ENCODE measurements around the gene STRAP. TPM values are rescaled to one million over a fixed set of nuclear protein-coding genes. Genes with fewer than 3 reads are reported as not detected.

Gene STRAP
- total and polyA plus RNA-seq, 2 donors (not counting 1 experiment from before 2014, with no cell fraction given): 44.4 to 49.0 TPM

DNA sequence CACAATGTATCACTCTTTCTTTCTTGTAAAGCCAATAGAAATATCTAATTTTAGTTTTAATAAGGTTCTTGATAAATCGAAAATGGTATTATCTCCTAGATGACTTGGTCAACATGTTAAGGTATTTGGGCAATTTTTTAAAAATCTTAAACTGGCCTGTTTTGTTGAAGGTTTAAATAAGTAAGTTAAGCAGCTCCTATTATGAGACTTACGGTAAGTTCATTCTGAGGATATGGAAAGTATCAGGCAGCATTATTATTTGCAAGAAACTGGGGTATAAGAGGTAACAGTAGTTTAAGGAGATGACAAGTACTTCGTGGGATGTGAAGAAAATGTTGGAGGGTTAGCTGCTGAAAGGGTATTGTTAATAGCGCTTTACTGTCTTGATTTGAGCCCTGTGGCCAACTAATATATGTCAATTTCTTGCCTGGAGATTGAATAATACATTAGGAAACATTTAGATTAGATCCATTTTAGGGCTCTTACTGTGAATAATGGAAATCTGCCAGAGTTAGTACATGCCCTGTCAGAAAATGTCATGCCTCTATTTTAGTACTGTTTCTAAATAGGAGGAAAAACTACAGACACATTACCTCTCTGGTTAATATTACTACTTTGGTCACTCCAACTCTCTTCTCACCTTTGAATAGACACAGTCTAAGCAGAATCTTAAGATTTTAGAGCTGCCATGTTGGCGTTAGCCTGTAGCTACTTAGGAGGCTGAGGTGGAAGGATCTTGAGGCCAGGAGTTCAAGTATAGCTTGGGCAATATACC lies 5.0 kb downstream of the STRAP start:
- ChIA-PET POLR2A (no interaction called here), CTCF (interaction anchor here (1.1 to 4.1 kb wide), 2 partner anchors 11 to 303 kb away, joined by 4 to 28 read pairs; no protein-coding TSS in a partner anchor)
- 93% methylated on average over 2 of the region's 5 CpGs for WGBS (ENCODE audit: insufficient coverage)
- Histone ChIP-seq H3K4me1 (ENCODE audit: control insufficient read depth in 2 of 2, insufficient read depth in 2 of 2, low read length in 2 of 2) (peaks cover 11 to 14% of the 10 kb centered on the region in 2 donors), H3K4me3 (ENCODE audit: control extremely low read depth in 1 of 5, extremely low read depth in 1 of 5, insufficient read depth in 1 of 5, low read depth in 2 of 5, low read length in 4 of 5) (no peak overlapping the region), H3K79me2 (ENCODE audit: control insufficient read depth, insufficient read depth, low read length) (peaks cover 68% of the 10 kb centered on the region), H3K27ac (ENCODE audit: low read length in 2 of 2) (no peak overlapping the region), H2AFZ (ENCODE audit: insufficient read depth, low read depth, low read length, poor library complexity, severe bottlenecking) (no peak overlapping the region), H4K20me1 (ENCODE audit: control insufficient read depth, insufficient read depth, low read length, poor library complexity, severe bottlenecking) (peaks cover 26% of the 10 kb centered on the region), H3K9me3 (ENCODE audit: control extremely low read depth in 1 of 3, control insufficient read depth in 2 of 3, insufficient read depth in 1 of 3, low read length in 2 of 3) (no peaks in the 10 kb centered on the region), H3K36me3 (replicated peaks in 1 of 2; ENCODE audit: control extremely low read depth in 1 of 2, control insufficient read depth in 1 of 2, extremely low read depth in 1 of 2, insufficient read depth in 2 of 2, low read length in 1 of 2) (peaks cover 9 to 24% of the 10 kb centered on the region in 2 experiments), H3K27me3 (replicated peaks in 1 of 4; ENCODE audit: control extremely low read depth in 1 of 4, control insufficient read depth in 3 of 4, insufficient read depth in 4 of 4, low read length in 3 of 4) (no peaks in the 10 kb centered on the region), H3K9ac (ENCODE audit: low read length) (no peak overlapping the region), H3K4me2 (replicated peaks; ENCODE audit: low read depth, low read length, poor library complexity, severe bottlenecking) (no peak overlapping the region)
- ATAC-seq (ENCODE audit: low read depth) (no peak), DNase-seq (no peak)
- H3K9me3 Mint-ChIP-seq (ENCODE audit: insufficient read depth): no peaks in the 10 kb centered on the region
- no peak for TF ChIP-seq EZH2 (IDR thresholded peaks at IDR 0.05; ENCODE audit: borderline replicate concordance, insufficient read depth, low read depth, low read length, poor library complexity, severe bottlenecking)
- TF ChIP-seq, protein P1, sequence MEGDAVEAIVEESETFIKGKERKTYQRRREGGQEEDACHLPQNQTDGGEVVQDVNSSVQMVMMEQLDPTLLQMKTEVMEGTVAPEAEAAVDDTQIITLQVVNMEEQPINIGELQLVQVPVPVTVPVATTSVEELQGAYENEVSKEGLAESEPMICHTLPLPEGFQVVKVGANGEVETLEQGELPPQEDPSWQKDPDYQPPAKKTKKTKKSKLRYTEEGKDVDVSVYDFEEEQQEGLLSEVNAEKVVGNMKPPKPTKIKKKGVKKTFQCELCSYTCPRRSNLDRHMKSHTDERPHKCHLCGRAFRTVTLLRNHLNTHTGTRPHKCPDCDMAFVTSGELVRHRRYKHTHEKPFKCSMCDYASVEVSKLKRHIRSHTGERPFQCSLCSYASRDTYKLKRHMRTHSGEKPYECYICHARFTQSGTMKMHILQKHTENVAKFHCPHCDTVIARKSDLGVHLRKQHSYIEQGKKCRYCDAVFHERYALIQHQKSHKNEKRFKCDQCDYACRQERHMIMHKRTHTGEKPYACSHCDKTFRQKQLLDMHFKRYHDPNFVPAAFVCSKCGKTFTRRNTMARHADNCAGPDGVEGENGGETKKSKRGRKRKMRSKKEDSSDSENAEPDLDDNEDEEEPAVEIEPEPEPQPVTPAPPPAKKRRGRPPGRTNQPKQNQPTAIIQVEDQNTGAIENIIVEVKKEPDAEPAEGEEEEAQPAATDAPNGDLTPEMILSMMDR (IDR thresholded peaks at IDR 0.05): no peak
- H3K4me3 Mint-ChIP-seq: no peak overlapping the region
- no peaks in the 10 kb centered on the region for H3K27me3 Mint-ChIP-seq
- peaks cover 45% of the 10 kb centered on the region for H3K4me1 Mint-ChIP-seq
- H3K27ac Mint-ChIP-seq: no peak overlapping the region
- intact Hi-C loops (cut with micrococcal nuclease): loop anchor here (10.0 kb wide), 1 partner anchor 1272 kb away; no protein-coding TSS in a partner anchor

DNA sequence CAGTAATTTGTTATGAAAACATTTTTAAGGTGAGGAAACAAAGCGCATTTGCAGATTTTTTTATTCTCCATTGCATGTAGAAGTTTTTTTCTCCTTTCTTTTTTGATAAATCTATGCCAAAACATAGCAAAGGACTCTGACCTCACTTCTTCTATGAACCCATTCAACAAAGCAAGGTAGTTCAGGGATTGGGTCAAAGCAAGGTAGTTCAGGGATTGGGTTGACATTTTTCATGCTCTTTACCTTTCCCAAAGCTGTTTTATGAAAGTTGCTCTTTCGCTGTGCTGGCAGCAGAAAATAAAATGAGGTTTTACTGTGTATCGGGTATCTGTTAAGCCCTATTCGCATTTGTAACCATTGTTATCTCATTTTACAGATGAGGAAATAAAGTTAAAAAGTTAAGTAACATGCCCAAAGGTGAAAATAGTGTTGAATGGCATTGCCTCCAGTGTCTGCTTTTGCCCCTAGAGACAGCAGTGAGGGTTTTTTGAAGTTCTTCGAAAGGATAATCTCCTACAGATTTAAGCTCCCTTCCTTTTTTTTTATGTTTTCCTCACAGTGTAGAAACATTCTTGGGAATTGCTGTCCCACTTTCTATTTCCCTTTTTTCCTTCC lies 10.6 kb downstream of the STRAP start:
- Mint-ChIP-seq H3K4me3 (no peak overlapping the region), H3K4me1 (peaks cover 4% of the 10 kb centered on the region), H3K27ac (no peak overlapping the region), H3K27me3 (no peaks in the 10 kb centered on the region), H3K9me3 (ENCODE audit: insufficient read depth) (no peaks in the 10 kb centered on the region)
- peaks cover 14% of the 10 kb centered on the region for H3K79me2 ChIP-seq (ENCODE audit: control insufficient read depth, insufficient read depth, low read length)
- no peak overlapping the region for H3K4me3 ChIP-seq (ENCODE audit: control extremely low read depth in 1 of 5, extremely low read depth in 1 of 5, insufficient read depth in 1 of 5, low read depth in 2 of 5, low read length in 4 of 5)
- ATAC-seq (ENCODE audit: low read depth): no peak
- intact Hi-C loops (cut with micrococcal nuclease): no loop called here
- H3K9ac ChIP-seq (ENCODE audit: low read length): no peak overlapping the region
- TF ChIP-seq, protein P1 (IDR thresholded peaks at IDR 0.05): no peak
- no peak for TF ChIP-seq EZH2 (IDR thresholded peaks at IDR 0.05; ENCODE audit: borderline replicate concordance, insufficient read depth, low read depth, low read length, poor library complexity, severe bottlenecking)
- CTCF ChIA-PET: interaction anchor here (0.6 to 1.0 kb wide), 2 partner anchors 308 to 360 kb away, joined by 3 to 4 read pairs; no protein-coding TSS in a partner anchor
- H3K4me1 ChIP-seq (ENCODE audit: control insufficient read depth in 2 of 2, insufficient read depth in 2 of 2, low read length in 2 of 2): no peaks in the 10 kb centered on the region
- peaks cover 11% of the 10 kb centered on the region for H4K20me1 ChIP-seq (ENCODE audit: control insufficient read depth, insufficient read depth, low read length, poor library complexity, severe bottlenecking)
- H3K4me2 ChIP-seq (replicated peaks; ENCODE audit: low read depth, low read length, poor library complexity, severe bottlenecking): no peak overlapping the region
- POLR2A ChIA-PET: no interaction called here
- H3K9me3 ChIP-seq (ENCODE audit: control extremely low read depth in 1 of 3, control insufficient read depth in 2 of 3, insufficient read depth in 1 of 3, low read length in 2 of 3): no peaks in the 10 kb centered on the region
- no peaks in the 10 kb centered on the region for H3K27me3 ChIP-seq (replicated peaks in 1 of 4; ENCODE audit: control extremely low read depth in 1 of 4, control insufficient read depth in 3 of 4, insufficient read depth in 4 of 4, low read length in 3 of 4)
- peaks cover 20 to 30% of the 10 kb centered on the region in 2 experiments for H3K36me3 ChIP-seq (replicated peaks in 1 of 2; ENCODE audit: control extremely low read depth in 1 of 2, control insufficient read depth in 1 of 2, extremely low read depth in 1 of 2, insufficient read depth in 2 of 2, low read length in 1 of 2)
- no CpG with 5 or more reads among the region's 5 CpGs for WGBS (ENCODE audit: insufficient coverage)
- no peak overlapping the region for H3K27ac ChIP-seq (ENCODE audit: low read length in 2 of 2)
- DNase-seq: no peak
- no peak overlapping the region for H2AFZ ChIP-seq (ENCODE audit: insufficient read depth, low read depth, low read length, poor library complexity, severe bottlenecking)

Measured in B cell (primary cell).